Kasumi-1 (cell line): ENCODE data around the gene OLFM1.
"Not testable (repeated sequence)": the region's sequence is repeated elsewhere in the genome, so short reads cannot be mapped to it uniquely, and the experiment has no call there.

Experiments
- DNase-seq, 2 experiments: peaks; one replicate each; lab custom pipeline; 2025; lab: John Stamatoyannopoulos, UW

Gene OLFM1

GRCh38 chr9:135107581-135108235 lies 20.2 kb downstream of the OLFM1 start:
- DNase-seq: no peak

DNA sequence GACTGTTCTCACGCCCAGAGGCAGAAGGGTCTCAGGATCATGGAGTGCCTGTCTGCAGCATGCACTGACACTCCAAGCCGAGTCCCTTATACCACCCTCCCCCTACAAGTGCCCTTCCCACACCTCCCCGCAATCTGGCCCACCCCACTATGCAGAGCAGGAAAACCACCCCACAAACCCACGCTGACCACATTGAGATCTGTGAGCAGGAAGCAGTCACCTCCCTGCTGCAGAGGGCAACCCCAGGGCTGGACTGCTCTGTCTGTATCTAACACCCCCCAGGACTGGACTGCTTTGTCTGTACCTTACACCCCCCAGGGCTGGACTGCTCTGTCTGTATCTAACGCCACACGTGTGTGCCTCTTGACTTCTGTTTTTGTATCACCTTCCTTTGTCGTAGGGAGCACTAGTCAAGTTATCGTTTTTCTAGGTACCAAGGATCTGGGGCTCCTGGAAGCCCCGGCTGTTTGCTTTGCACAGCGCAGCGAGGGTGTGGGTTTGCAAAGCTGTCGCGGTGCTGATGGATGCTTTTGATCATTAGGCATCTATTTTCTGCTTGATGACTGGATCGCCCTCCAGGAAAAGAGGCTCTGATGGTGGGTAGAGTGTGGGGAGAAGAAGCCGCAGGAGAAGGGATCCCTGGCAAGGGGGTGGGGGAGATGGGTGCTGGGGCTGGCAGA lies 21.5 kb downstream of the OLFM1 start:
- DNase-seq: no peak

DNA sequence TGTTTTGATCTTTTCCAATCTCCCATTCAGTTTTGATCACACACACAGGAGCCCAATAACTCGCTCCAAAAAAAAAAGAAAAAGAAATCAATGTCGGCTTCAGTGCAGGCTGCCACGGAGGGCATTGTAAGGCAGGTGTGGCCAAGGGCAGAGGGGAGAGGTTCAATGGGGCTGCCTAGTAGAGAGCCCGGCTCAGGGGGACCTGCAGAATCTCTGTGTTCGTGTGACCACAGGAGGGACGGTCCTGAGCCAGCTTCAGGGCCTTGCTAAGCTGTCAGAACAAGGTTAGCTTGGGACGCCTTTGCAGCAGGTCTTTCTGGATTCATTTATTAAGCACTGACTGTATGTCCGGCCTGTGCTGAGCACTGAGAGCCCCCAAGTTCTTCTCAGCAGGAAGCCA lies 22.2 kb downstream of the OLFM1 start:
- DNase-seq: no peak

GRCh38 chr9:135110416-135110815 lies 22.9 kb downstream of the OLFM1 start:
- no peak for DNase-seq

DNA sequence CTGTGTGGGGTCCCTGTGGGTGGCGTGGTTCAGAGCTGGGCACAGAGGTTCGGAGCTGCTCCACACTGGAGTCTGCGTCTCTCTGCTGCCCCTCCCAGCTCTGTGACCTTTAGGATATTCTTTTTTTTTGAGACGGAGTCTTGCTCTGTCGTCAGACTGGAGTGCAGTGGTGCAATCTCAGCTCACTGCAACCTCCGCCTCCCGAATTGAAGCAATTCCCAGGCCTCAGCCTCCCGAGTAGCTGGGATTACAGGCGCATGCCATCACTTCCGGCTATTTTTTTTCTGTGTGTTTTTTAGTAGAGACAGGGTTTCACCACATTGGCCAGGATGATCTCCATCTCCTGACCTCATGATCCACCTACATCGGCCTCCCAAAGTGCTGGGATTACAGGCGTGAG lies 24.1 kb downstream of the OLFM1 start:
- DNase-seq: not testable (repeated sequence)

GRCh38 chr9:135116371-135116770 lies 28.9 kb downstream of the OLFM1 start:
- DNase-seq: no peak

- DNase-seq: no peak
Measured at GRCh38 chr9:135116881-135117280, 29.4 kb downstream of the OLFM1 start.

DNA sequence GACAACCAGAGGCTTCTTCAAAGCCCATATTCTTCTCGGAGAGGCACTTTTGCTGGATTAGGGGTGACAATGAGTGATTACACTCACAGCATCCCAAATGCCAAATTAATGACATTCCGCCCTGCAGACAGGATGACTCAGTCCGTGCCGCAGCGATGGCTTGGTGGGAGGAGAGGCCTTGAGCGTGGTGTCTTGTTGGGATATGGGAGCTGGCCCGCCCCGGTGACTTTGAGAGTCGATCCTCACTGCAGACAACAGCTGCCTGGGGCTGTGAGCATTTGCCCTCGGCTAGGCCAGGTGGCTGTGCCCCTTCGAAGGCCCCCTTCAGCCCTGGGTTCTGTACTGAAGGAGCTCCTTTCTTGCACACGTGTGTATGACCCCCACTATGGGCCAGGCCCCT lies 29.8 kb downstream of the OLFM1 start:
- no peak for DNase-seq

DNA sequence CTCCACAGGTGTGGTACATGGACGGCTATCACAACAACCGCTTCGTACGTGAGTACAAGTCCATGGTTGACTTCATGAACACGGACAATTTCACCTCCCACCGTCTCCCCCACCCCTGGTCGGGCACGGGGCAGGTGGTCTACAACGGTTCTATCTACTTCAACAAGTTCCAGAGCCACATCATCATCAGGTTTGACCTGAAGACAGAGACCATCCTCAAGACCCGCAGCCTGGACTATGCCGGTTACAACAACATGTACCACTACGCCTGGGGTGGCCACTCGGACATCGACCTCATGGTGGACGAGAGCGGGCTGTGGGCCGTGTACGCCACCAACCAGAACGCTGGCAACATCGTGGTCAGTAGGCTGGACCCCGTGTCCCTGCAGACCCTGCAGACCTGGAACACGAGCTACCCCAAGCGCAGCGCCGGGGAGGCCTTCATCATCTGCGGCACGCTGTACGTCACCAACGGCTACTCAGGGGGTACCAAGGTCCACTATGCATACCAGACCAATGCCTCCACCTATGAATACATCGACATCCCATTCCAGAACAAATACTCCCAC lies 32.1 kb downstream of the OLFM1 start:
- no peak for DNase-seq

DNA sequence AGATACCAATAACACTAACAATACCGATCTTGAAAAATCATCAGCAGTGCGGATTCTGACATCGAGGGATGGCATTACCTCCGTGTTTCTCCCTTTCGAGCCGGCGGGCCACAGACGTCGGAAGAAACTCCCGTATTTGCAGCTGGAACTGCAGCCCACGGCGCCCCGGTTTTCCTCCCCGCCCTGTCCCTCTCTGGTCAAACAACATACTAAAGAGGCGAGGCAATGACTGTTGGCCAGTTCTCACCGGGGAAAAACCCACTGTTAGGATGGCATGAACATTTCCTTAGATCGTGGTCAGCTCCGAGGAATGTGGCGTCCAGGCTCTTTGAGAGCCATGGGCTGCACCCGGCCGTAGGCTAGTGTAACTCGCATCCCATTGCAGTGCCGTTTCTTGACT lies 32.8 kb downstream of the OLFM1 start:
- no peak for DNase-seq

DNA sequence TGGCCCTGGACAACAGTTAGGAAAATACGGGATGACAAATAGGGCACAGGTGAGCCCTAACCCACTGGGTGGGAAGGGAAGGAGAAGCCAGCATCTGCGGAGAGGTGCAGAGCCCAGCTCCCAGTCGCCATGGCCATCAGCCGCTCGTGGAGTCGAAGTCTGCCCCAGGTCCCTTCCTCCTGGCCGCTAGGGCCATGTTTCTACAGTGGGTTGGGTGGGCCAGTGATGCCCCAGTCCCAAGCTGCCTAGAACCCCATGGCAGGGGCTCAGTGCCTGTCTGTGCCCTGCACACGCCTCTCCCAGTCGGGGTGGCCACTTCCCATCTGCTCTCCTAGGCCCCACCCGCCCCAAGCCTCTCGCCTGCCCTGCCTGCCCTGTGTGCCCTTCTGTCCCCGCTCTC lies 34.8 kb downstream of the OLFM1 start:
- DNase-seq: no peak

DNA sequence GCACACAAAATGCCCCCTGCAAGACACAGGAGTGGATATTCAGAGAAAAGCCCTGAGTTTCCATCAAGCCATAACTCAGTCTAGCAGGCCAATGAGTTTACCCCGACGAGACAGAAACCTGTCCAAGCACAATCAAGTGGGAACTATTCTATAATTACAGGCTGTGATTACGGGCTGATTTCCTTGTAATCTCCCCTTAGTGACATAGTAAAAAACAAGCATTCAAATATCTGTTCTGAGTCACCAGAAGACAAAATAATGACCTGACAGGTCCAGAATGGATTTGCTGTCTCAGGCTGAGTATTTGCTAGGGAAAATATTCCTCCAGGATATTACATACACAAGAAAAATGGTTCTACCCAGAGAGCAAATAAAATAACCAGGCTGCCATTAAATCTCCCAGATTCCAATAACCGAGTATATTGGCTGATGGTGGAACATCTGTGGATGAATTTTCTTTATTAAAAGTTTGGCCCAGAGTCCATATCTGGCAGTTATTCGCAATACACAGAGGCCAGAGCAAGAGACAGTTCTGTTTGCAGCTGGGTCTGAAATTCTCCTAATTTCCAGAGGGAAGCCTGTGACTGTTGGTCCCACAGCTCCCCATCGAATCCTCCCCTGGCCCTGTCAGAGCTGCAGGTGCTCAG lies 35.8 kb downstream of the OLFM1 start:
- DNase-seq: no peak

DNA sequence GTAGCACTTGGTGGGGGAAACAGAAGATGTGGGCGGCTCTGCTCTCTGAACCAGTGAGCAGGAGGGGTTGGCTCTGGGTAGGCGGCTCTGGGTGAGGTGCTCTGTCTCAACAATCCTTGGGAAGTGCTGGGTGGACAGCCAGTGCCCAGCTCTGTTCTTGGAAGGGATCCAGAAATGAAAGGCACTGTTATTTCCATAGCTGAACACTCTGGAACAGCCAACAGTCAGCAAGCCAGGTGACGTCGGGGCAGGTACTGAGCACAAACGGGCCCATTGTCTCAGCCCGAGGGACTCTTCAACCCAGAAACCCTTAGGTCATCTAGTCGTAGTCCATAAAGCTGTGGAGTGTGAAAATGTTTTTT lies 36.3 kb downstream of the OLFM1 start:
- no peak for DNase-seq

- DNase-seq: no peak
Measured at GRCh38 chr9:135126451-135127187, 39.2 kb downstream of the OLFM1 start.

GRCh38 chr9:135127718-135128670 lies 40.5 kb downstream of the OLFM1 start:
- no peak for DNase-seq

DNA sequence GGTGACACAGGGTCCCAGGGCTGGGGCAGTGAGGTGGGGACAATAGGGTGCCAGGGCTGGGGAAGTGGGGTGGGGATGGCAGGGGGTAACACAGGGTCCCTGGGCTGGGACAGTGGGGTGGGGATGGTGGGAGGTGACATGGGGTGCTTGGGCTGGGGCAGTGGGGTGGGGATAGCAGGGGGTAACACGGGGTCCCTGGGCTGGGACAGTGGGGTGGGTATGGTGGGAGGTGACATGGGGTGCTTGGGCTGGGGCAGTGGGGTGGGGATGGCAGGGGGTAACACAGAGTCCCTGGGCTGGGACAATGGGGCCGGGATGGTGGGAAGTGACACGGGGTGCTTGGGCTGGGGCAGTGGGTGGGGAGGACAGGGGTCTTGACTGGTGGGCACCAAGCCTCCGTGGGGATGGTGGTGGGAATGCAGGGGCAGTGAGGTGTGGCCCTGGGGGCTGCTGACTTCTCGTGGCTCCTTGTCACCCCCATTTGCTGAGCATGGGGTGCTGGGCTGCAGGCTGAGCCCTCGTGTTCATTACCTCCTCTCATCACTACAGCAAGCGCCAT lies 41.7 kb downstream of the OLFM1 start:
- no peak for DNase-seq

GRCh38 chr9:135130207-135130976 lies 42.9 kb downstream of the OLFM1 start:
- no peak for DNase-seq

DNA sequence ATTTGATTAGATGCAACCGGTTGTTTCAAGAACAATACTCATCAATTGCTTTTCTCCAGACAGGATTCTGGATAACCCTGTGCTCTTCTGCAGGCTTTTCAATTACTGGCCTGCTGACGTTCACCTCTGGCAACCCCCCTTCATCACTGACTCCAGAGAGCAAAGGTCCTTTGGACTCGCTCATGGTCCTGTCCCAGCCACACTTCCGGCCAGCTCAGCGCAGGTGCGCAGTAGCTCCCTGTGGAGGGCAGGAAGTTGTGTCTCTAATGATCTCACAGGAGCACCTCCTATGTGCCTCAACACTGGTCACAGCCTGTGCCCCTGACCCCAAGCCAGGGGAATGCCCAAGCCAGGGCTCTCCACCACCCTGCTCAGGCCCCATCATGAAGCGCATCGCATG lies 44.0 kb downstream of the OLFM1 start:
- DNase-seq: no peak

DNA sequence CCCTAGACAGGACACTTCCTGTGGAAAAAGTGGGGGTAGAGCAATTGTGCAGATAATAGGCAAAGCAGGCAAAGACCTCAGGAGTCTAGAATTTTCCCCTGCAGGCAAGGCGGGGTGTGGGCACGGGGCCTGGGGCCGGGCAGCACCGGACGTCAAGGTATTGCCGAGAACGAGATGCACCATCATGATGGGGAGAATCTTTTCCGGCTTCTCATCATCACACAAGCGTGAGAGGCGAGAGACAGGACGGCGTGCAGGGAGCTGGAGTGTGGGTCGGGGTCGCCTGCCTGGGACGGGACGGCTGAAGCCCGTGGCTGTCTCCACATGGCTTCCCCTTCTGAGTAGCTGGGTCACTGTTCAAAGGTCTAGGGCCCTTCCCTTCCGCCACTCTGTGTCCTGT lies 44.5 kb downstream of the OLFM1 start:
- no peak for DNase-seq
